ENCODE results near the gene NPFFR1.

DNA sequence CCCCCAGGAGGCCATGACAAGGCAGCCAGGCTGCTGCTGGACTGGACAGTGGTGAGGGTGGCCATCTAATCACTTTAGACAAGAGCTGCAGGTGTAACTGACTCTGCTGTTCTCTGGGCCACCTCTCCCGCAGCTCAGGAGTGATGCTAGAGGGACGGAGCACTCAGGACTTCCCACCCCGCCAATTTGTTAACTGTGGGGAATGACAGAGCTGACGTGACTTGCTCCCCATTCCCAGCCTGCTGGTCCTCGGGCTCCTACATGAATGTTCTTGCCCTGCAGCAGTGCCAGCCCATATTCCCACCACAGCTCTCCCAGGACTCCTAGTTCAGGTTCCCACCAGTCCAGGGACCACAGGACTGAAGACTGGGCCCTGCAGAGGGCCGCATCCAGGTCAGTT lies 16.7 kb upstream of the NPFFR1 start:
- no peak for TF ChIP-seq CTCF (conservative IDR thresholded peaks at IDR 0.05)
- TF ChIP-seq ZFX (IDR thresholded peaks at IDR 0.05) = no peak

All from C4-2B (cell line).